SK-N-SH (cell line): ENCODE data around the gene KLHL22. TPM values are rescaled to one million over a fixed set of nuclear protein-coding genes. Genes with fewer than 3 reads are reported as not detected.
A peak's percentile ranks its signal among the peaks of the same experiment; 100 is the strongest.

Experiments
- CTCF ChIA-PET: fragments of 300-600, 350-600 bp; formaldehyde crosslinking; extraction: SDS; loops from one replicate; lab custom pipeline; 2021; lab: Yijun Ruan, JAX
- POLR2A ChIA-PET: fragments of 350-600 bp; sonication (Branson Sonifier 250); formaldehyde crosslinking; extraction: SDS; loops from one replicate; lab custom pipeline; 2020; ENCODE audit warnings: antibody characterized with exemption, inconsistent platforms; lab: Yijun Ruan, JAX
- DNase-seq: peaks from one replicate; pipeline ENCODE4 v3.0.0; 2012
- H2AFZ ChIP-seq: fragments of 200-600 bp; sonication (generic); 2 replicates; pipeline ENCODE4 v1.8.1; 2016; ENCODE audit warnings: antibody characterized with exemption, mild to moderate bottlenecking, low read depth
- H3F3A ChIP-seq: fragments of 200-600 bp; sonication (generic); replicated peaks from 2 replicates; pipeline ENCODE3; 2016; ENCODE audit warnings: antibody characterized with exemption, mild to moderate bottlenecking; ENCODE audit not compliant: insufficient read depth
- H3K27ac ChIP-seq, 2 experiments: fragments of 200-500 bp in 1 of 2; fragments of 200-600 bp in 1 of 2; sonication (Bioruptor generic) in 1 of 2; sonication (generic), shearing (Covaris generic) in 1 of 2; 2 replicates each; pipeline versions ENCODE4 v1.5.1 to v1.6.1; 2014 to 2016; ENCODE audit warnings: low read depth in 2 of 2, inconsistent platforms in 1 of 2, low read length in 1 of 2, mild to moderate bottlenecking in 1 of 2, mixed read lengths in 1 of 2
- H3K27me3 ChIP-seq: fragments of 200-600 bp; sonication (generic), shearing (Covaris generic); 2 replicates; pipeline ENCODE4 v1.6.1; 2016; ENCODE audit warnings: mixed run types; ENCODE audit not compliant: insufficient read depth
- H3K36me3 ChIP-seq, 2 experiments: fragments of 200-500 bp in 1 of 2; fragments of 200-600 bp in 1 of 2; sonication (Bioruptor generic) in 1 of 2; sonication (generic) in 1 of 2; replicated peaks in 1 of 2; 2 replicates each; pipeline versions ENCODE3 to v1.5.1; 2014 to 2016; ENCODE audit warnings: low read length in 1 of 2, mild to moderate bottlenecking in 1 of 2; ENCODE audit not compliant: insufficient read depth in 2 of 2, control insufficient read depth in 1 of 2
- H3K4me1 ChIP-seq, 2 experiments: fragments of 200-500 bp in 1 of 2; fragments of 200-600 bp in 1 of 2; sonication (Bioruptor generic) in 1 of 2; sonication (generic), shearing (Covaris generic) in 1 of 2; 2 replicates each; pipeline versions ENCODE4 v1.5.1 to v1.6.1; 2014 to 2016; ENCODE audit warnings: low read depth in 1 of 2, low read length in 1 of 2, mixed run types in 1 of 2; ENCODE audit not compliant: insufficient read depth in 2 of 2, control insufficient read depth in 1 of 2
- H3K4me2 ChIP-seq: fragments of 200-600 bp; sonication (generic), shearing (Covaris generic); 2 replicates; pipeline ENCODE4 v1.6.1; 2017; ENCODE audit warnings: mixed run types
- H3K4me3 ChIP-seq, 2 experiments: fragments of 200-500 bp in 1 of 2; fragments of 200-600 bp in 1 of 2; sonication (Bioruptor generic) in 1 of 2; sonication (generic), shearing (Covaris generic) in 1 of 2; 2 replicates each; pipeline versions ENCODE4 v1.5.1 to v1.8.1; 2014 to 2016; ENCODE audit warnings: low read depth in 2 of 2, inconsistent platforms in 1 of 2, low read length in 1 of 2, mild to moderate bottlenecking in 1 of 2, mixed read lengths in 1 of 2, moderate library complexity in 1 of 2
- H3K79me2 ChIP-seq: fragments of 200-600 bp; sonication (generic); 2 replicates; pipeline ENCODE4 v1.8.1; 2017; ENCODE audit warnings: mild to moderate bottlenecking; ENCODE audit not compliant: insufficient read depth
- H3K9ac ChIP-seq: fragments of 200-600 bp; sonication (generic); 2 replicates; pipeline ENCODE4 v1.6.1; 2017; ENCODE audit warnings: mixed run types
- H3K9me2 ChIP-seq: fragments of 200-600 bp; sonication (generic); 2 replicates; pipeline ENCODE4 v1.6.1; 2017; ENCODE audit warnings: mixed run types
- H3K9me3 ChIP-seq: fragments of 200-600 bp; sonication (generic); 2 replicates; pipeline ENCODE4 v1.6.1; 2017; ENCODE audit warnings: mixed run types, mild to moderate bottlenecking, moderate library complexity
- H4K20me1 ChIP-seq: fragments of 200-600 bp; sonication (generic); 2 replicates; pipeline ENCODE4 v1.6.1; 2017; ENCODE audit warnings: mild to moderate bottlenecking, mixed run types; ENCODE audit not compliant: insufficient read depth
- CHD2 ChIP-seq: fragments of 150-350 bp; IDR thresholded peaks from 2 replicates; pipeline ENCODE4 v1.6.1; 2018; ENCODE audit warnings: low read length; ENCODE audit not compliant: partially characterized antibody
- EZH2phosphoT487 ChIP-seq: fragments of 200-600 bp; sonication (generic); IDR thresholded peaks from 2 replicates; pipeline ENCODE4 v1.6.1; 2017; ENCODE audit warnings: low read depth, mixed run types, mild to moderate bottlenecking, antibody characterized with exemption, moderate library complexity, borderline replicate concordance
- FOXJ3 ChIP-seq: sonication (generic); formaldehyde crosslinking; IDR thresholded peaks from 2 replicates; pipeline ENCODE4 v1.5.1; 2020; ENCODE audit warnings: mild to moderate bottlenecking, missing genetic modification reagents
- JUND ChIP-seq: IDR thresholded peaks from 2 replicates; pipeline ENCODE4 v1.4.0; 2012
- MXI1 ChIP-seq: IDR thresholded peaks from 2 replicates; pipeline ENCODE4 v1.6.1; 2012; ENCODE audit warnings: mild to moderate bottlenecking, low read depth, low read length, improper control_type of control experiment
- NFIC ChIP-seq: IDR thresholded peaks from 2 replicates; pipeline ENCODE4 v1.4.0; 2012; ENCODE audit warnings: borderline replicate concordance
- POLR2AphosphoS5 ChIP-seq: IDR thresholded peaks from 2 replicates; pipeline ENCODE4 v1.6.1; 2012; ENCODE audit warnings: low read depth, low read length
- RCOR1 ChIP-seq: fragments of 150-350 bp; IDR thresholded peaks from 2 replicates; pipeline ENCODE4 v1.6.1; 2017; ENCODE audit warnings: antibody characterized with exemption, low read length
- RFX5 ChIP-seq: IDR thresholded peaks from 2 replicates; pipeline ENCODE4 v1.6.1; 2012; ENCODE audit warnings: mild to moderate bottlenecking, improper control_type of control experiment, low read length
- RXRA ChIP-seq: IDR thresholded peaks from 2 replicates; pipeline ENCODE4 v1.4.0; 2012; ENCODE audit warnings: low read depth, mild to moderate bottlenecking, borderline replicate concordance
- SMC3 ChIP-seq: IDR thresholded peaks from 2 replicates; pipeline ENCODE4 v1.6.1; 2012; ENCODE audit warnings: low read depth, low read length, improper control_type of control experiment
- TAF1 ChIP-seq: IDR thresholded peaks from 2 replicates; pipeline ENCODE4 v1.6.1; 2012; ENCODE audit warnings: low read depth, mild to moderate bottlenecking, low read length, moderate library complexity, borderline replicate concordance
- YY1 ChIP-seq: IDR thresholded peaks from 2 replicates; pipeline ENCODE4 v1.4.0; 2012; ENCODE audit warnings: low read depth, mild to moderate bottlenecking
- WGBS: methylation state at CpG from one replicate; pipeline ENCODE4 v1.1.6; 2017; ENCODE audit warnings: low lambda C conversion rate; 5-methylcytosine and 5-hydroxymethylcytosine counted together
- polyA plus RNA-seq, 3 experiments: library from polyadenylated mRNA; depleted of rRNA; stranded (reverse); fragments of >200 nt; gene quantifications; 2 replicates each; pipeline ENCODE4 v1.2.3, GENCODE V29; 2012
- TF ChIP-seq, protein P1 (sequence below): fragments of 150-350 bp; IDR thresholded peaks from 2 replicates; pipeline ENCODE4 v1.6.1; 2017; ENCODE audit warnings: antibody characterized with exemption, low read length, low read depth, borderline replicate concordance
- TF ChIP-seq, protein P2 (sequence below): IDR thresholded peaks from 2 replicates; pipeline ENCODE4 v1.4.0; 2012; ENCODE audit warnings: low read depth
- TF ChIP-seq, protein P3 (sequence below): IDR thresholded peaks from 2 replicates; pipeline ENCODE4 v1.4.0; 2012; ENCODE audit warnings: low read depth, borderline replicate concordance
- TF ChIP-seq, protein P4 (sequence below): IDR thresholded peaks from 2 replicates; pipeline ENCODE4 v1.6.1; 2012; ENCODE audit warnings: mild to moderate bottlenecking, low read depth, low read length, moderate library complexity
- TF ChIP-seq, protein P5 (sequence below): IDR thresholded peaks from 2 replicates; pipeline ENCODE4; 2012
- TF ChIP-seq, protein P6 (sequence below): IDR thresholded peaks from 2 replicates; pipeline ENCODE4 v1.4.0; 2012; ENCODE audit warnings: low read depth, borderline replicate concordance

KLHL22 gene
- polyA plus RNA-seq, 1 of the 3 experiments (the other 2 are of a cell fraction): 26.5 TPM

DNA sequence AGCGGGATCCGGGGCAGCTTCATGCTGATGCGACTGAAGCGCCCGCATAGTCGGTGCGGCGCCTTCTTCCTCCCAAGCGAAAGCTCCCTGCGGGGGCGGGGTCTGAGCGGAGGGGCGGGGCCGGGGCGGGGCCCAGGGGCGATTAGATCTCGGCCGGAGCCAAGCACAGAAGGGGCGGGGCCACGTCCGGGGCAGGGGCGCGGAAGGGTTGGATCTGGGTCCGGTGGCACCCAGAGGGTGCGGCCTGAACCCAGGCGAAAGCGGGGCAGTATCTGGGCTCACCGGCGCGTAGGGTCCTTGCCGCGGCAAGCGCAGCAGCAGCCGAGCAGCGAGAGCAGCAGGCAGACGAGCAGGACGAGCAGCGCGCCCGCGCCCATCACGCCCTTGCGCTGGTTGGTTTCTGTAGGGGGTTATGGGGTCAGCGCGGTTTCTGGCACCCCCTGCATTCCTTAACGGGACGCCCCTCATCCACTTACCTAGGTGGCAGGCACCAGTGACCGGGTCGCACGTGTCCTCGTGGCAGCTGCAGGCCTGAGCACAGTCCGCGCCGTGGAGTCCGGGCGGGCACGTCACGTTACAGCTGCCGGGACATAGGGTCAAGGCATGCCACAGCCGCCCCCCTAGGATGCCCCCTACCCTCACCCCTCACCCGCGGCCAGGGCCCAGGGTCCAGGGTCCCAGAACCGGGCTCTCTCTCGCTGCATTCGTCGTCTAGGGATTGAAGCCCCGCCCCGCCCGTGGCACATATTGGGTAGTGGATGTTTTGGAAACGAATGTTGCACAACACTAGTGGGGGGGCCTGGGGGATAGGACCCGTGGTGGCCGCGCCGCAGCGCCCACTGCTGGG is 66.1 kb downstream of the KLHL22 start:
- peak; percentile 74 for DNase-seq
- Histone ChIP-seq H3K4me2 (no peak overlapping the region), H3K79me2 (peaks cover 43% of the 10 kb centered on the region), H3K27ac (no peak overlapping the region), H3K9me2 (no peaks in the 10 kb centered on the region), H3K4me3 (no peak overlapping the region), H3K36me3 (peaks cover 11 to 55% of the 10 kb centered on the region in 2 experiments), H3K9ac (no peak overlapping the region), H4K20me1 (peaks cover 67% of the 10 kb centered on the region), H3K27me3 (no peaks in the 10 kb centered on the region), H3F3A (no peaks in the 10 kb centered on the region), H3K9me3 (no peaks in the 10 kb centered on the region), H2AFZ (no peak overlapping the region), H3K4me1 (peaks cover 0 to 7% of the 10 kb centered on the region in 2 experiments; a peak in 1 of 4 replicates)
- 93% methylated on average over 54 of the region's 75 CpGs for WGBS
- ChIA-PET CTCF (interaction anchor here (1.0 to 2.8 kb wide), 3 partner anchors 11 to 25 kb away, joined by 4 to 8 read pairs (median 7); no protein-coding TSS in a partner anchor), POLR2A (no interaction called here)
- TF ChIP-seq POLR2AphosphoS5: no peak
- no peak for TF ChIP-seq YY1
- TF ChIP-seq, protein P1, sequence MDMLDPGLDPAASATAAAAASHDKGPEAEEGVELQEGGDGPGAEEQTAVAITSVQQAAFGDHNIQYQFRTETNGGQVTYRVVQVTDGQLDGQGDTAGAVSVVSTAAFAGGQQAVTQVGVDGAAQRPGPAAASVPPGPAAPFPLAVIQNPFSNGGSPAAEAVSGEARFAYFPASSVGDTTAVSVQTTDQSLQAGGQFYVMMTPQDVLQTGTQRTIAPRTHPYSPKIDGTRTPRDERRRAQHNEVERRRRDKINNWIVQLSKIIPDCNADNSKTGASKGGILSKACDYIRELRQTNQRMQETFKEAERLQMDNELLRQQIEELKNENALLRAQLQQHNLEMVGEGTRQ: no peak
- TF ChIP-seq RCOR1: no peak
- TF ChIP-seq, protein P2, sequence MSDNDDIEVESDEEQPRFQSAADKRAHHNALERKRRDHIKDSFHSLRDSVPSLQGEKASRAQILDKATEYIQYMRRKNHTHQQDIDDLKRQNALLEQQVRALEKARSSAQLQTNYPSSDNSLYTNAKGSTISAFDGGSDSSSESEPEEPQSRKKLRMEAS: no peak
- no peak for TF ChIP-seq SMC3
- TF ChIP-seq RXRA: no peak
- TF ChIP-seq JUND: no peak
- TF ChIP-seq MXI1: no peak
- TF ChIP-seq CHD2: no peak
- TF ChIP-seq, protein P3, sequence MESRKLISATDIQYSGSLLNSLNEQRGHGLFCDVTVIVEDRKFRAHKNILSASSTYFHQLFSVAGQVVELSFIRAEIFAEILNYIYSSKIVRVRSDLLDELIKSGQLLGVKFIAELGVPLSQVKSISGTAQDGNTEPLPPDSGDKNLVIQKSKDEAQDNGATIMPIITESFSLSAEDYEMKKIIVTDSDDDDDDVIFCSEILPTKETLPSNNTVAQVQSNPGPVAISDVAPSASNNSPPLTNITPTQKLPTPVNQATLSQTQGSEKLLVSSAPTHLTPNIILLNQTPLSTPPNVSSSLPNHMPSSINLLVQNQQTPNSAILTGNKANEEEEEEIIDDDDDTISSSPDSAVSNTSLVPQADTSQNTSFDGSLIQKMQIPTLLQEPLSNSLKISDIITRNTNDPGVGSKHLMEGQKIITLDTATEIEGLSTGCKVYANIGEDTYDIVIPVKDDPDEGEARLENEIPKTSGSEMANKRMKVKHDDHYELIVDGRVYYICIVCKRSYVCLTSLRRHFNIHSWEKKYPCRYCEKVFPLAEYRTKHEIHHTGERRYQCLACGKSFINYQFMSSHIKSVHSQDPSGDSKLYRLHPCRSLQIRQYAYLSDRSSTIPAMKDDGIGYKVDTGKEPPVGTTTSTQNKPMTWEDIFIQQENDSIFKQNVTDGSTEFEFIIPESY: no peak
- TF ChIP-seq, protein P4, sequence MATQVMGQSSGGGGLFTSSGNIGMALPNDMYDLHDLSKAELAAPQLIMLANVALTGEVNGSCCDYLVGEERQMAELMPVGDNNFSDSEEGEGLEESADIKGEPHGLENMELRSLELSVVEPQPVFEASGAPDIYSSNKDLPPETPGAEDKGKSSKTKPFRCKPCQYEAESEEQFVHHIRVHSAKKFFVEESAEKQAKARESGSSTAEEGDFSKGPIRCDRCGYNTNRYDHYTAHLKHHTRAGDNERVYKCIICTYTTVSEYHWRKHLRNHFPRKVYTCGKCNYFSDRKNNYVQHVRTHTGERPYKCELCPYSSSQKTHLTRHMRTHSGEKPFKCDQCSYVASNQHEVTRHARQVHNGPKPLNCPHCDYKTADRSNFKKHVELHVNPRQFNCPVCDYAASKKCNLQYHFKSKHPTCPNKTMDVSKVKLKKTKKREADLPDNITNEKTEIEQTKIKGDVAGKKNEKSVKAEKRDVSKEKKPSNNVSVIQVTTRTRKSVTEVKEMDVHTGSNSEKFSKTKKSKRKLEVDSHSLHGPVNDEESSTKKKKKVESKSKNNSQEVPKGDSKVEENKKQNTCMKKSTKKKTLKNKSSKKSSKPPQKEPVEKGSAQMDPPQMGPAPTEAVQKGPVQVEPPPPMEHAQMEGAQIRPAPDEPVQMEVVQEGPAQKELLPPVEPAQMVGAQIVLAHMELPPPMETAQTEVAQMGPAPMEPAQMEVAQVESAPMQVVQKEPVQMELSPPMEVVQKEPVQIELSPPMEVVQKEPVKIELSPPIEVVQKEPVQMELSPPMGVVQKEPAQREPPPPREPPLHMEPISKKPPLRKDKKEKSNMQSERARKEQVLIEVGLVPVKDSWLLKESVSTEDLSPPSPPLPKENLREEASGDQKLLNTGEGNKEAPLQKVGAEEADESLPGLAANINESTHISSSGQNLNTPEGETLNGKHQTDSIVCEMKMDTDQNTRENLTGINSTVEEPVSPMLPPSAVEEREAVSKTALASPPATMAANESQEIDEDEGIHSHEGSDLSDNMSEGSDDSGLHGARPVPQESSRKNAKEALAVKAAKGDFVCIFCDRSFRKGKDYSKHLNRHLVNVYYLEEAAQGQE: no peak
- no peak for TF ChIP-seq RFX5
- TF ChIP-seq EZH2phosphoT487: no peak
- TF ChIP-seq NFIC: no peak
- TF ChIP-seq, protein P5, sequence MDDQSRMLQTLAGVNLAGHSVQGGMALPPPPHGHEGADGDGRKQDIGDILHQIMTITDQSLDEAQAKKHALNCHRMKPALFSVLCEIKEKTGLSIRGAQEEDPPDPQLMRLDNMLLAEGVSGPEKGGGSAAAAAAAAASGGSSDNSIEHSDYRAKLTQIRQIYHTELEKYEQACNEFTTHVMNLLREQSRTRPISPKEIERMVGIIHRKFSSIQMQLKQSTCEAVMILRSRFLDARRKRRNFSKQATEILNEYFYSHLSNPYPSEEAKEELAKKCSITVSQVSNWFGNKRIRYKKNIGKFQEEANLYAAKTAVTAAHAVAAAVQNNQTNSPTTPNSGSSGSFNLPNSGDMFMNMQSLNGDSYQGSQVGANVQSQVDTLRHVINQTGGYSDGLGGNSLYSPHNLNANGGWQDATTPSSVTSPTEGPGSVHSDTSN: no peak
- TF ChIP-seq TAF1: no peak
- TF ChIP-seq, protein P6, sequence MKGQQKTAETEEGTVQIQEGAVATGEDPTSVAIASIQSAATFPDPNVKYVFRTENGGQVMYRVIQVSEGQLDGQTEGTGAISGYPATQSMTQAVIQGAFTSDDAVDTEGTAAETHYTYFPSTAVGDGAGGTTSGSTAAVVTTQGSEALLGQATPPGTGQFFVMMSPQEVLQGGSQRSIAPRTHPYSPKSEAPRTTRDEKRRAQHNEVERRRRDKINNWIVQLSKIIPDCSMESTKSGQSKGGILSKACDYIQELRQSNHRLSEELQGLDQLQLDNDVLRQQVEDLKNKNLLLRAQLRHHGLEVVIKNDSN: no peak
- TF ChIP-seq FOXJ3: no peak
